ENCODE data around the gene AGAP2. TPM values are rescaled to one million over a fixed set of nuclear protein-coding genes. Genes with fewer than 3 reads are reported as not detected.
A peak's percentile ranks its signal among the peaks of the same experiment; 100 is the strongest.

Gene AGAP2
- total RNA-seq, 1 experiment from 2014 or later = 5.3 TPM

GRCh38 chr12:57750561-57751431, 12.3 kb upstream of the AGAP2 start:
- peaks cover 6% of the 10 kb centered on the region for H3K27me3 Mint-ChIP-seq (ENCODE audit: low read depth)
- no peak for DNase-seq
- H3K27ac Mint-ChIP-seq = peak overlapping the region; percentile 82 to 100 (median 98)
- Histone ChIP-seq H3K4ac (ENCODE audit: low read depth, low read length) (no peak overlapping the region), H3K27ac (ENCODE audit: insufficient read length, low read depth, low read length) (no peak overlapping the region), H4K20me1 (ENCODE audit: control insufficient read depth, insufficient read depth, insufficient read length) (no peaks in the 10 kb centered on the region), H2BK12ac (ENCODE audit: insufficient read length, low read depth, low read length) (no peak overlapping the region), H3K4me2 (ENCODE audit: insufficient read depth, insufficient read length, low read length) (peak overlapping the region; percentile 83), H2AK5ac (ENCODE audit: insufficient read length, low read length) (peak overlapping the region; percentile 72), H3K23me2 (ENCODE audit: insufficient read length, low read depth, low read length, poor library complexity, severe bottlenecking) (peaks cover 14% of the 10 kb centered on the region), H3K14ac (ENCODE audit: insufficient read depth, low read length) (no peak overlapping the region), H3K79me2 (ENCODE audit: insufficient read depth, low read length) (peaks cover 13% of the 10 kb centered on the region; the same call in 1 of the 2 replicates), H3K9ac (ENCODE audit: extremely low read depth, insufficient read length, low read length) (peak overlapping the region; percentile 94), H4K8ac (replicated peaks; ENCODE audit: insufficient read length, low read depth, low read length) (no peak overlapping the region), H3K79me1 (ENCODE audit: insufficient read depth, low read depth, low read length, poor library complexity, severe bottlenecking) (no peaks in the 10 kb centered on the region), H4K91ac (ENCODE audit: insufficient read length, low read depth, low read length) (no peak overlapping the region), H4K5ac (ENCODE audit: insufficient read length, low read depth, low read length) (peak overlapping the region; percentile 44), H3K56ac (ENCODE audit: insufficient read length, low read depth, low read length) (no peak overlapping the region), H2BK20ac (ENCODE audit: low read depth, low read length, poor library complexity, severe bottlenecking) (no peak overlapping the region), H3T11ph (ENCODE audit: low read length) (no peak overlapping the region), H2BK120ac (ENCODE audit: low read depth, low read length, poor library complexity, severe bottlenecking) (no peak overlapping the region), H3K18ac (ENCODE audit: insufficient read length, low read depth, low read length) (peak overlapping the region; percentile 2), H3K9me3 (ENCODE audit: control insufficient read depth, low read depth, low read length) (no peaks in the 10 kb centered on the region), H2AFZ (ENCODE audit: low read length) (no peak overlapping the region), H2BK5ac (ENCODE audit: insufficient read length, low read length) (no peak overlapping the region), H3K27me3 (ENCODE audit: insufficient read depth, low read length) (peaks cover 2% of the 10 kb centered on the region; the same call in 1 of the 2 replicates), H3K4me1 (ENCODE audit: insufficient read depth, low read length) (0 out of 2 replicates have a peak, but pooled peaks cover 7% of the 10 kb centered on the region), H3K23ac (ENCODE audit: insufficient read length, low read depth, low read length) (no peak overlapping the region), H2BK15ac (ENCODE audit: low read depth, low read length) (no peak overlapping the region)
- H3K36me3 Mint-ChIP-seq (ENCODE audit: insufficient read depth in 1 of 3, low read depth in 3 of 3) = peaks cover 35 to 58% (median 55%) of the 10 kb centered on the region in 3 experiments
- H3K4me3 Mint-ChIP-seq = peak overlapping the region; percentile 96 to 98
- TF ChIP-seq, protein P1, sequence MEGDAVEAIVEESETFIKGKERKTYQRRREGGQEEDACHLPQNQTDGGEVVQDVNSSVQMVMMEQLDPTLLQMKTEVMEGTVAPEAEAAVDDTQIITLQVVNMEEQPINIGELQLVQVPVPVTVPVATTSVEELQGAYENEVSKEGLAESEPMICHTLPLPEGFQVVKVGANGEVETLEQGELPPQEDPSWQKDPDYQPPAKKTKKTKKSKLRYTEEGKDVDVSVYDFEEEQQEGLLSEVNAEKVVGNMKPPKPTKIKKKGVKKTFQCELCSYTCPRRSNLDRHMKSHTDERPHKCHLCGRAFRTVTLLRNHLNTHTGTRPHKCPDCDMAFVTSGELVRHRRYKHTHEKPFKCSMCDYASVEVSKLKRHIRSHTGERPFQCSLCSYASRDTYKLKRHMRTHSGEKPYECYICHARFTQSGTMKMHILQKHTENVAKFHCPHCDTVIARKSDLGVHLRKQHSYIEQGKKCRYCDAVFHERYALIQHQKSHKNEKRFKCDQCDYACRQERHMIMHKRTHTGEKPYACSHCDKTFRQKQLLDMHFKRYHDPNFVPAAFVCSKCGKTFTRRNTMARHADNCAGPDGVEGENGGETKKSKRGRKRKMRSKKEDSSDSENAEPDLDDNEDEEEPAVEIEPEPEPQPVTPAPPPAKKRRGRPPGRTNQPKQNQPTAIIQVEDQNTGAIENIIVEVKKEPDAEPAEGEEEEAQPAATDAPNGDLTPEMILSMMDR (conservative IDR thresholded peaks at IDR 0.05) = no peak
- H3K4me1 Mint-ChIP-seq = peaks cover 37 to 39% of the 10 kb centered on the region in 2 experiments
- peaks cover 0 to 2% of the 10 kb centered on the region in 2 experiments; a peak in 2 of 5 replicates for H3K9me3 Mint-ChIP-seq
- WGBS (ENCODE audit: extremely low coverage, insufficient read length, low lambda C conversion rate) = no CpG with 5 or more reads among the region's 15 CpGs

Data from H9 (cell line).